ENCODE data around the gene CCDC190. TPM values are rescaled to one million over a fixed set of nuclear protein-coding genes. Genes with fewer than 3 reads are reported as not detected.

CCDC190 gene
- total and polyA plus RNA-seq, 2 of the 13 experiments (the other 11 are each of a cell fraction or from before 2014, with no cell fraction given) = not detected

GRCh38 chr1:162892906-162893611, 32.1 kb upstream of the CCDC190 start (continued):
- TF ChIP-seq ZBTB40 (IDR thresholded peaks at IDR 0.05) = no peak
- TF ChIP-seq ZBTB40 (CRISPR knock-in tag; IDR thresholded peaks at IDR 0.05) = no peak
- TF ChIP-seq FOSL1 (CRISPR knock-in tag; IDR thresholded peaks at IDR 0.05; ENCODE audit: borderline replicate concordance) = no peak
- TF ChIP-seq ZNF263 (CRISPR knock-in tag; IDR thresholded peaks at IDR 0.05) = no peak
- peak; percentile 67; the same call in 1 of the 2 replicates for TF ChIP-seq IKZF5 (CRISPR knock-in tag; IDR thresholded peaks at IDR 0.05)
- TF ChIP-seq ZNF253 (CRISPR knock-in tag; IDR thresholded peaks at IDR 0.05; ENCODE audit: borderline replicate concordance) = no peak
- TF ChIP-seq SMARCC2 (IDR thresholded peaks at IDR 0.05) = no peak
- no peak for TF ChIP-seq FOXK2 (IDR thresholded peaks at IDR 0.05)
- TF ChIP-seq RERE (CRISPR knock-in tag; IDR thresholded peaks at IDR 0.05; ENCODE audit: low read depth) = peak; percentile 45; the same call in 1 of the 2 replicates
- no peak; the same call in 1 of the 2 replicates for TF ChIP-seq ARNT2 (CRISPR knock-in tag; IDR thresholded peaks at IDR 0.05; ENCODE audit: low read depth)
- peak; percentile 66; the same call in 1 of the 2 replicates for TF ChIP-seq IRF2 (CRISPR knock-in tag; IDR thresholded peaks at IDR 0.05)
- TF ChIP-seq ZSCAN9 (CRISPR knock-in tag; IDR thresholded peaks at IDR 0.05; ENCODE audit: borderline replicate concordance) = peak; percentile 35; the same call in 1 of the 2 replicates
- no peak for TF ChIP-seq MBNL3 (CRISPR knock-in tag; conservative IDR thresholded peaks at IDR 0.05)
- no peak for TF ChIP-seq PRPF4 (IDR thresholded peaks at IDR 0.05; ENCODE audit: low read depth, low read length, poor library complexity, severe bottlenecking)
